Measurements from ENCODE around the gene SLC1A2.

- TF ChIP-seq POLR2A (IDR thresholded peaks at IDR 0.05) (no peak), CTCF (IDR thresholded peaks at IDR 0.05) (no peak)
These were observed 52.6 kb downstream of the SLC1A2 start for GRCh38 chr11:35366798-35367197.

Measured in lower leg skin (tissue), 3 donors.